ENCODE data around the gene DEF6. TPM values are rescaled to one million over a fixed set of nuclear protein-coding genes. Genes with fewer than 3 reads are reported as not detected.

DEF6 gene
- total and polyA plus RNA-seq, 2 of the 13 experiments (the other 11 are each of a cell fraction or from before 2014, with no cell fraction given) = 5.2 to 10.0 TPM

DNA sequence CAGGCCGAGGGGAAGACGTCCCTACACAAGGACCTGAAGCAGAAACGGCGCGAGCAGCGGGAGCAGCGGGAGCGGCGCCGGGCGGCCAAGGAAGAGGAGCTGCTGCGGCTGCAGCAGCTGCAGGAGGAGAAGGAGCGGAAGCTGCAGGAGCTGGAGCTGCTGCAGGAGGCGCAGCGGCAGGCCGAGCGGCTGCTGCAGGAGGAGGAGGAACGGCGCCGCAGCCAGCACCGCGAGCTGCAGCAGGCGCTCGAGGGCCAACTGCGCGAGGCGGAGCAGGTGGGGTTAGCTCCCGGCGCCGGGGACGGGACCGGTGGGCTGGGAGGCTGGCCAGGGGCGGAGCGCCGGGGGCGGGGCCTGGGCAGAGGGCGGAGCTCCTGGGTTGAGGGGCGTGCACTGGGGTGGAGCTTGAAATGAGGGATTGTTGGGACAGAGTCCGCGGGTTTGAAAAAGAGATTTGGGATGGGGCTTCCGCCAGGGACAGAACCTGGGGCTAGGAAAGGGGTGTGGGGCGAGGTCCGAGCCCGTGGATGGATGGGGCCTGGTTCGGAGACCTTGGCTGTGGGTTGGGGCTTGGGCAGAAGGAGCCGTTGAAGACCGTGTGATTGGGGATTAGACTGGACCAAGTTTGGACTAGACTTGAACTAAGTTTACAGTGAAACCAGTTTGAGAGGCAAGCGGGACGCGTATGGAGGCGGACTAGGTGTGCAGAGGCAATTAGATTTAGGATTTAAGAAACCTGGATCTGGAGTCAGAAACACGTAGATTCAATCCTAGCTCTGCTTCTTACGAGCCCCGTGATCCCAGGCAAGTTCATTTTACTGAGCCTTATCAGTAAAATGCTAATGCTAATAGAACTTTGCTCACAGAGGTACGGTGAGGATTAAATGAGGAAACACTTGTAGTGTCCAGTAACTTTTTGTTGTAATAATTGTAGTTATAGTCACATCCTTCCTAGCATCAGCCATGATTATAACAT, 20.9 kb downstream of the DEF6 start (continued):
- TF ChIP-seq BRD4 (CRISPR knock-in tag; IDR thresholded peaks at IDR 0.05) (peak; percentile 96), SP4 (CRISPR knock-in tag; IDR thresholded peaks at IDR 0.05) (peak; percentile 97), SMYD3 (CRISPR knock-in tag; IDR thresholded peaks at IDR 0.05) (no peak), ZNF589 (CRISPR knock-in tag; conservative IDR thresholded peaks at IDR 0.05) (0 out of 2 replicates have a peak, but pooled peaks have one; percentile 47), ZNF441 (CRISPR knock-in tag; IDR thresholded peaks at IDR 0.05; ENCODE audit: borderline replicate concordance) (peak; percentile 84; the same call in 1 of the 2 replicates)
- TF ChIP-seq, protein P1, sequence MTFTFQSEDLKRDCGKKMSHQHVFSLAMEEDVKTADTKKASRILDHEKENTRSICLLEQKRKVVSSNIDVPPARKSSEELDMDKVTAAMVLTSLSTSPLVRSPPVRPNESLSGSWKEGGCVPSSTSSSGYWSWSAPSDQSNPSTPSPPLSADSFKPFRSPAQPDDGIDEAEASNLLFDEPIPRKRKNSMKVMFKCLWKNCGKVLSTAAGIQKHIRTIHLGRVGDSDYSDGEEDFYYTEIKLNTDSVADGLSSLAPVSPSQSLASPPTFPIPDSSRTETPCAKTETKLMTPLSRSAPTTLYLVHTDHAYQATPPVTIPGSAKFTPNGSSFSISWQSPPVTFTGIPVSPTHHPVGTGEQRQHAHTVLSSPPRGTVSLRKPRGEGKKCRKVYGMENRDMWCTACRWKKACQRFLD (CRISPR knock-in tag; IDR thresholded peaks at IDR 0.05; ENCODE audit: borderline replicate concordance) = peak; percentile 95
- TF ChIP-seq, protein P2, sequence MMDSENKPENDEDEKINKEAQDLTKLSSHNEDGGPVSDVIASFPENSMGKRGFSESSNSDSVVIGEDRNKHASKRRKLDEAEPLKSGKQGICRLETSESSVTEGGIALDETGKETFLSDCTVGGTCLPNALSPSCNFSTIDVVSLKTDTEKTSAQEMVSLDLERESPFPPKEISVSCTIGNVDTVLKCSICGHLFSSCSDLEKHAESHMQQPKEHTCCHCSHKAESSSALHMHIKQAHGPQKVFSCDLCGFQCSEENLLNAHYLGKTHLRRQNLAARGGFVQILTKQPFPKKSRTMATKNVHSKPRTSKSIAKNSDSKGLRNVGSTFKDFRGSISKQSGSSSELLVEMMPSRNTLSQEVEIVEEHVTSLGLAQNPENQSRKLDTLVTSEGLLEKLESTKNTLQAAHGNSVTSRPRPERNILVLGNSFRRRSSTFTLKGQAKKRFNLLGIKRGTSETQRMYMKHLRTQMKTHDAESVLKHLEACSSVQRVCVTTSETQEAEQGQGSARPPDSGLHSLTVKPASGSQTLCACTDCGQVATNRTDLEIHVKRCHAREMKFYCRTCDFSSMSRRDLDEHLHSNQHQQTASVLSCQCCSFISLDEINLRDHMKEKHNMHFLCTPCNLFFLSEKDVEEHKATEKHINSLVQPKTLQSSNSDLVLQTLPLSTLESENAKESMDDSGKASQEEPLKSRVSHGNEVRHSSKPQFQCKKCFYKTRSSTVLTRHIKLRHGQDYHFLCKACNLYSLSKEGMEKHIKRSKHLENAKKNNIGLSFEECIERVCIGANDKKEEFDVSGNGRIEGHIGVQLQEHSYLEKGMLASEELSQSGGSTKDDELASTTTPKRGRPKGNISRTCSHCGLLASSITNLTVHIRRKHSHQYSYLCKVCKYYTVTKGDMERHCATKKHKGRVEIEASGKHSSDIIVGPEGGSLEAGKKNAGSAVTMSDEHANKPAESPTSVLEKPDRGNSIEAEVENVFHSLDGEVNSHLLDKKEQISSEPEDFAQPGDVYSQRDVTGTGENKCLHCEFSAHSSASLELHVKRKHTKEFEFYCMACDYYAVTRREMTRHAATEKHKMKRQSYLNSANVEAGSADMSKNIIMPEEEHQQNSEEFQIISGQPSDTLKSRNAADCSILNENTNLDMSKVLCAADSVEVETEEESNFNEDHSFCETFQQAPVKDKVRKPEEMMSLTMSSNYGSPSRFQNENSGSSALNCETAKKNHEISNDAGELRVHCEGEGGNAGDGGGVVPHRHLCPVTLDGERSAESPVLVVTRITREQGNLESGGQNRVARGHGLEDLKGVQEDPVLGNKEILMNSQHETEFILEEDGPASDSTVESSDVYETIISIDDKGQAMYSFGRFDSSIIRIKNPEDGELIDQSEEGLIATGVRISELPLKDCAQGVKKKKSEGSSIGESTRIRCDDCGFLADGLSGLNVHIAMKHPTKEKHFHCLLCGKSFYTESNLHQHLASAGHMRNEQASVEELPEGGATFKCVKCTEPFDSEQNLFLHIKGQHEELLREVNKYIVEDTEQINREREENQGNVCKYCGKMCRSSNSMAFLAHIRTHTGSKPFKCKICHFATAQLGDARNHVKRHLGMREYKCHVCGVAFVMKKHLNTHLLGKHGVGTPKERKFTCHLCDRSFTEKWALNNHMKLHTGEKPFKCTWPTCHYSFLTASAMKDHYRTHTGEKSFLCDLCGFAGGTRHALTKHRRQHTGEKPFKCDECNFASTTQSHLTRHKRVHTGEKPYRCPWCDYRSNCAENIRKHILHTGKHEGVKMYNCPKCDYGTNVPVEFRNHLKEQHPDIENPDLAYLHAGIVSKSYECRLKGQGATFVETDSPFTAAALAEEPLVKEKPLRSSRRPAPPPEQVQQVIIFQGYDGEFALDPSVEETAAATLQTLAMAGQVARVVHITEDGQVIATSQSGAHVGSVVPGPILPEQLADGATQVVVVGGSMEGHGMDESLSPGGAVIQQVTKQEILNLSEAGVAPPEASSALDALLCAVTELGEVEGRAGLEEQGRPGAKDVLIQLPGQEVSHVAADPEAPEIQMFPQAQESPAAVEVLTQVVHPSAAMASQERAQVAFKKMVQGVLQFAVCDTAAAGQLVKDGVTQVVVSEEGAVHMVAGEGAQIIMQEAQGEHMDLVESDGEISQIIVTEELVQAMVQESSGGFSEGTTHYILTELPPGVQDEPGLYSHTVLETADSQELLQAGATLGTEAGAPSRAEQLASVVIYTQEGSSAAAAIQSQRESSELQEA (CRISPR knock-in tag; IDR thresholded peaks at IDR 0.05; ENCODE audit: not compliant biosample characterization) = peak; percentile 96
- TF ChIP-seq, protein P3, sequence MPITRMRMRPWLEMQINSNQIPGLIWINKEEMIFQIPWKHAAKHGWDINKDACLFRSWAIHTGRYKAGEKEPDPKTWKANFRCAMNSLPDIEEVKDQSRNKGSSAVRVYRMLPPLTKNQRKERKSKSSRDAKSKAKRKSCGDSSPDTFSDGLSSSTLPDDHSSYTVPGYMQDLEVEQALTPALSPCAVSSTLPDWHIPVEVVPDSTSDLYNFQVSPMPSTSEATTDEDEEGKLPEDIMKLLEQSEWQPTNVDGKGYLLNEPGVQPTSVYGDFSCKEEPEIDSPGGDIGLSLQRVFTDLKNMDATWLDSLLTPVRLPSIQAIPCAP (CRISPR knock-in tag; IDR thresholded peaks at IDR 0.05; ENCODE audit: low read depth) = 0 out of 2 replicates have a peak, but pooled peaks have one; percentile 78
- TF ChIP-seq, protein P4, sequence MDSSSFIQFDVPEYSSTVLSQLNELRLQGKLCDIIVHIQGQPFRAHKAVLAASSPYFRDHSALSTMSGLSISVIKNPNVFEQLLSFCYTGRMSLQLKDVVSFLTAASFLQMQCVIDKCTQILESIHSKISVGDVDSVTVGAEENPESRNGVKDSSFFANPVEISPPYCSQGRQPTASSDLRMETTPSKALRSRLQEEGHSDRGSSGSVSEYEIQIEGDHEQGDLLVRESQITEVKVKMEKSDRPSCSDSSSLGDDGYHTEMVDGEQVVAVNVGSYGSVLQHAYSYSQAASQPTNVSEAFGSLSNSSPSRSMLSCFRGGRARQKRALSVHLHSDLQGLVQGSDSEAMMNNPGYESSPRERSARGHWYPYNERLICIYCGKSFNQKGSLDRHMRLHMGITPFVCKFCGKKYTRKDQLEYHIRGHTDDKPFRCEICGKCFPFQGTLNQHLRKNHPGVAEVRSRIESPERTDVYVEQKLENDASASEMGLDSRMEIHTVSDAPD (CRISPR knock-in tag; IDR thresholded peaks at IDR 0.05) = 0 out of 2 replicates have a peak, but pooled peaks have one; percentile 19
- TF ChIP-seq, protein P5, sequence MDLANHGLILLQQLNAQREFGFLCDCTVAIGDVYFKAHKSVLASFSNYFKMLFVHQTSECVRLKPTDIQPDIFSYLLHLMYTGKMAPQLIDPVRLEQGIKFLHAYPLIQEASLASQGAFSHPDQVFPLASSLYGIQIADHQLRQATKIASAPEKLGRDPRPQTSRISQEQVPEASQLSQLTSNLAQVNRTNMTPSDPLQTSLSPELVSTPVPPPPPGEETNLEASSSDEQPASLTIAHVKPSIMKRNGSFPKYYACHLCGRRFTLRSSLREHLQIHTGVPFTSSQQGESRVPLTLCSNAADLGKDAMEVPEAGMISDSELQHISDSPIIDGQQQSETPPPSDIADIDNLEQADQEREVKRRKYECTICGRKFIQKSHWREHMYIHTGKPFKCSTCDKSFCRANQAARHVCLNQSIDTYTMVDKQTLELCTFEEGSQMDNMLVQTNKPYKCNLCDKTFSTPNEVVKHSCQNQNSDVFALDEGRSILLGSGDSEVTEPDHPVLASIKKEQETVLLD (CRISPR knock-in tag; IDR thresholded peaks at IDR 0.05; ENCODE audit: low read depth) = peak; percentile 78; the same call in 1 of the 2 replicates
- TF ChIP-seq, protein P6, sequence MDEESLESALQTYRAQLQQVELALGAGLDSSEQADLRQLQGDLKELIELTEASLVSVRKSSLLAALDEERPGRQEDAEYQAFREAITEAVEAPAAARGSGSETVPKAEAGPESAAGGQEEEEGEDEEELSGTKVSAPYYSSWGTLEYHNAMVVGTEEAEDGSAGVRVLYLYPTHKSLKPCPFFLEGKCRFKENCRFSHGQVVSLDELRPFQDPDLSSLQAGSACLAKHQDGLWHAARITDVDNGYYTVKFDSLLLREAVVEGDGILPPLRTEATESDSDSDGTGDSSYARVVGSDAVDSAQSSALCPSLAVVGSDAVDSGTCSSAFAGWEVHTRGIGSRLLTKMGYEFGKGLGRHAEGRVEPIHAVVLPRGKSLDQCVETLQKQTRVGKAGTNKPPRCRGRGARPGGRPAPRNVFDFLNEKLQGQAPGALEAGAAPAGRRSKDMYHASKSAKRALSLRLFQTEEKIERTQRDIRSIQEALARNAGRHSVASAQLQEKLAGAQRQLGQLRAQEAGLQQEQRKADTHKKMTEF (CRISPR knock-in tag; IDR thresholded peaks at IDR 0.05) = peak; percentile 85; the same call in 1 of the 2 replicates

Data from HepG2 (cell line).